Hematopoietic multipotent progenitor cell treated with erythropoietin and hydrocortisone succinate and interleukin-3 and kit ligand, for 8 days (in vitro differentiated cells): Measurements from ENCODE around the gene NUDT1.

Source experiments
- DNase-seq: peaks from one replicate; pipeline ENCODE4 v3.0.0-alpha.2; 2015

NUDT1 gene

DNA sequence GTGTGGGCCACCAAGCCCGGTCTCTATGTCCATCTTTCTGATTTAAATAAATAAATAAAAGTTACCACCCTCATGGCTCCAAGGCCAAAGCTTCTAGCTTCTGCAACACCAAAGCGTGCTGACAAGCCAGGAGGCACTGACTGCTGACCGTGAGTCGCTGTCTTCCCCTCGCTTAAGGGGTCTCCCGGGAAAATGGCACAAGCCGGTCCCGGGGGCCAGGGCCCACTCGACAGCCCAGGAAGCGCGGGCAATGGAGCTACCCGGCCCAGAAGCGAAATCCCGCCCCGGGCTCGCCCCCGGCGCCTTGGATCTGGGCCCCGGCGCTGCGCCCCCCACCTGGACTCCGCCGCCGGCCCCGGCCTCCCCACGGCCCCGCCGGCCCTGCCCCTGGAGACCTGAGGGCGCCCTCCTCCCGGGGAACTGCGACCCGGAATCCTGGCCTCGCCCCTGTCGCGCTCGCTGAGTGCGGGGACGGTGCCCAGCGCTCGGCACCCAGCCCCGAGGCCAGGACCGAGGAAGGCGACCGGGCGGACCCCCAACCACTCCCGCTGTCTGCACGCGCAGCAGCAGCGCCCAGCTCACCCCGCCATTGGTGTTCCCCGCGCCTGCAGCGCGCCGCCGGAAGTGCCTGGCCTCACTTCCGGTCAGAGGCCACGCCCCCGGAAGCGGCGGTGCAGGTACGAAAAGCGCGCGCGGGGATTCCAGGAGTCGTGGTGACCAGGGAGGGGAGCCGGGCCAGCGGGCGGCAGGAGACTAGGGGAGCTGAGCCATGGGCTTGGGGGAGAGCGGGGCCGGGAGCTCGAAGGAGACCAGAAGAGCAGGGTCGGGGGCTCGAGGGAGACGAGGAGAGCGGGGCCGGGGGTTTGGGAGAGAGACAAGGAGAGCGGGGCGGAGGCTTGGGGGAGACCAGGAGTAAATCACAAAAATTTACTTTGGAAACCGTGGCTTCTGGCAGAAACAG, at the start of gene NUDT1, which contains the start of gene MRM2:
NUDT1 (plus strand) TSS at position 647 of the 961 bp plus-strand sequence. CDS start 2,349 bp downstream, outside the sequence.
MRM2 (minus strand) TSS at position 626 of the 961 bp plus-strand sequence; CDS start at position 590, 36 bp downstream.
- peak; percentile 78 for DNase-seq

DNA sequence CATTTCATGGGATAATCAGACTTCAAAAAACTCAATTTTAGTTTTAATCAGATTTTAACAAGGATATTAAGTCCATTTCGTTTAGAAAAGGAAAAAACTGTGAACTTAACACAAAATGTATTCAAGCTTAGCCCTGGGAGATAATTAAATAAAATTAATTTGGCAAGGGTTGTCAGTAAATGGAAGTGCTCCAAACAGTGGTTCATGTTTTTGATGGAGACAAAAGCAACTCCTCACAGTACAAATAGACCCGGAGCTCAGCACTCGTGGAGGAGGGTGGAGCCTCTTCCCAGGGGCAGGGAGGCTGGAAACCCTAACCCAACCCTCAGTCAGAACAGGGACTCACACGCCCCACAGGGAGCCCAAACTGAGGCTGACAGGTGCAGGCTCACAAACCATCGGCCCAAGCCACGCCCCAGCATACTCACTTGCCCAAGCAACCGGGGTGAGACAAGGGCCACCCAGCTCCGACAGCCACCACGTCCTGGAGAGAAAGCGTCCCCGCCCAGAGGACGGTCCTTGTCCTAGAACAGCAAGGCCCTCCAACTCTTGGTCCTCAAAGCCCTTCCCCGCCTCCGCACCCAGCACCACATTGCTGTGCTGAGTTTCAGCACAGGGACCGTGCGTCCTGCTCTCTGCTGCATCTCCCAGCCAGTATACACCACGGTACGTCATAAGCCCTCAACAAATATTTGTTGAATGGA, 49.0 kb upstream of the NUDT1 start:
- DNase-seq = no peak

GRCh38 chr7:2193575-2194305, 48.3 kb upstream of the NUDT1 start:
- no peak for DNase-seq

DNA sequence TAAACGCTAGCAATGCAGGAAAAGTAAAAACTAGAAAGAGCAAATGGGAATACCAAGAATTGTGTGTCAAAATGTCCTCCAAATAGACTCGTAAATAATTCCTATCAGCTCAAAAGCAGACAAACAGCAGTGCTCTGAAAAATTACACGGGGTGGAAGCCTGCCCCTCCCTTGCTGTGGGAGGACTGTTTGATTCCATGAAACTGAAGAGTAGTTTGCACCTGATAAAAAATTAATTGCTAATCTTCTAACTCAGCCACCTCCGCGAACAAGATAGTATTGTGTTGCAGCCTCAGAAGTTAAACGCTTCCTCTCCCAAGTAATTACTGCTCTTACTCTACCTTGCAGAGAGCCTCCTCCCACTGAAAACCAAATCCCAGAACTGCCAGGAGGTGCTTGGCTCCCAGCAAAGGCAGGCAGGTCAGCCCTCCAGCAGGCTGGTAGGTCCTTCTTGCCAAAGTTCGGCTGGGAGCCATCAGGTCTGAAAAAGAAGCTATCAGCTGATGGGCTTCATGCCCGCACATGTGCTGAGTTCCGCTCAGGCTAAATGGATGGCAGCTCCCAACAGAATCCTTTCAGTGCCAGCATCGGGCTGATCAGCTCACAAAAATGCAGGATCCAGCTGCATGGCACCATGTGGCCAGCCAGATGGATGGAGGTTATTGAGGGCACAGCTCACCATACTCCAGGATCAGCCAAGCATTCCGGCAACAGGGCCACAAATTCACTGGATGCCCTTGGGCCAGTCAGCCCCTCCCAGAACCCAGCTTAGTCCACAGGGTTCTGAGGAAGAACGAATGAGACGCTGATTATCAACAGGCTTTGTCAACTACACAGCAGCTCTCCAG, 46.4 kb upstream of the NUDT1 start:
- DNase-seq = peak; percentile 89

- no peak for DNase-seq
These were observed 45.3 kb upstream of the NUDT1 start for GRCh38 chr7:2196381-2197378.

DNA sequence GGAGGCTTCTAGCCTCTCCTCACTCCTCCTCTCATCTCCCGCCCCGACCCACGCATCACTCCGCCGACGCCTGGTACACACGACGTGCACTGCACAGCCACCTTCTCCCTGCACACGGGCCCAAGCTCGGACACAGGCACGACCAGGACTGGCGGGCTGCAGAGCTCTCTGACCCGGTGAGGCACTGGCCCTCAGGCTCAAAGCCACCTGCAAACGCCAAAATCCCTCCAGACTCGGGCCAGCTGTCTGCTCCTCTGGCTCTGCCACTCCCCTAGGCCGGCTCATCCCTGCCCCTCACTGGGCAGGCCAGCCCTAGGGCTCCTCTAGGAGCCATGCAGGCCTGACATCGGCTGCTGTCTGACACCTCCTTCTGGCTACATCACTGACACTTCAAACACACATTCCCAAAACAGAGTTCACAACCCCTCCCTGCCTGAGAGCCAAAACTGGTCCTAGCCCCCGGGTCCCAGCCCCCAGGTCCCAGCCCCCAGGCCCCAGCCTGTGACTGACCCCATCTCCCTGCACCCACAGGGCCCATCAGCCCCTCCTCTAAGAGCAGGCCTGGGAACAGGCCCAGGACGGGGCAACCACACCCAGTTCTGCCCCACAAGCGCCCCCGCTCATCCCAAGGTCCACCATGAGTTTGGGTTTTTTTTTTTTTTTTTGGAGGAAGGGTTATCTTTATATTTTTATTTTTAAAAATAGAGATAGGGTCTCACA, 44.4 kb upstream of the NUDT1 start:
- no peak for DNase-seq

GRCh38 chr7:2198206-2198605, 43.8 kb upstream of the NUDT1 start:
- DNase-seq = no peak

DNA sequence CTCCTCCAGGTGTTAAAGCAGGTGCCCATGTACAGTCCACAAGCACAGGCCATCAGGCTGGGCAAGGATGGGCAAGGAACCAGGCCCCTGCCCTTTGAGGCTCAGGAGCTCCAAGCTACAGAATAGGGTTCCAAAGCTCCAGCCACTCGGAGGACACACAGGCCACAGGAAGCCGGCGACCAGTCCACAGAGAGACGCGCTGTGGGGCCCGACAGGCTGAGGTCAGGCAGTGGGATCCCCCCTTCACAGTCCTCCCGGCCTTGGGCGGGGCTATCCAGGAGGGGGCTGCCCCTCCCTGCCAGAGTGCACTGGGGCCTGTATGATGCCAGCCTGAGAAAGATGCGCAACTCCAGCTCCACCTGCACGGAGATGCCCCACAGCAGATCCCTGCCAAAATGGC, 43.3 kb upstream of the NUDT1 start:
- no peak for DNase-seq

DNA sequence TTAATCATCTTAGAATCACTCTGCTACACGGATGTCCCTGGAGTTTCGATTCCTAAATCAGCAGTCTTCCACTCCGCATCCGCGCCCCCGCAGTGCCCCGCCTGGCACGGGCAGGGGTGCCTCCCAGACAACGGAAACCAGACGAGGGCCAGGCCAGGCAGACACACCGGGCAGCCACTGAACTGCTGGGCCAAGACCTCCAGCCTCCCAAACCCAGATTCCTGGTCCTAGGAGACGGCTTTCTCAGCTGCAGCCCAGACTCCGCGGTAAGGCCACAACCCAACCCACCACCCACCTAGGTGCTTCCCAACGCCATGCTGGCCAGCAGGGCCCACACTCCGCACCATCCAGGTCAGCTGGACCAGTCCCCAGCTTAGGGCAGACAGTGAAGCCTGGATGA, 42.5 kb upstream of the NUDT1 start:
- DNase-seq = no peak

DNA sequence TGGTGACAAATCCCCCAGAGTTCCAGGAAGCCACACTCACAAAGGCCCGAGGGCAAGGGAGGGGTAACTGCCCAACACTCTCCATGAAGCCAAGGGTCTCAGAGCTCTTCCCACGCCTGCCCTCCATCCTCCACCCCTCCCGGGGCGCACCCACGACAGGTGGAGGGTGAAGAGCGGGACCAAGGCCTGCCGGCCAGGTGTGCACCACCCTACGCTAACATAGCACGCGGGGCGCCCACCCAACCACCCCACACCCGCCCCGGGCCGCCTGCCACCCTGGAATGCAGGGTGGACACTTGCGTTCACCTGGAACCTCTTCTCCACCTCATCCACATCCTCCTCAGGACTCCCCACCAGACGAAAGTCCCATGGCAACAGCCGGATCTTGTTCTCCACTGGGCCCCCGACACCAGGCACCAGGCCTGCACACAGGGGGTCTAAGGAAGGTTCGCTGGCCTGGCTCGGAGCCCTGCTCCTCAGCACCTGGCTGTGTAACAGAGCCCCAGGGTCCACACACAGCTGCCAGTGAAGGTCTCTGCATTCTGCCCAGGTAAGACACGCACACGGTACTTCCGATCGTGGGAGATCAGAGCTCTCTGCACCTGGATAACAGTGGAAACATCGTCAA, 42.0 kb upstream of the NUDT1 start:
- DNase-seq = no peak

DNA sequence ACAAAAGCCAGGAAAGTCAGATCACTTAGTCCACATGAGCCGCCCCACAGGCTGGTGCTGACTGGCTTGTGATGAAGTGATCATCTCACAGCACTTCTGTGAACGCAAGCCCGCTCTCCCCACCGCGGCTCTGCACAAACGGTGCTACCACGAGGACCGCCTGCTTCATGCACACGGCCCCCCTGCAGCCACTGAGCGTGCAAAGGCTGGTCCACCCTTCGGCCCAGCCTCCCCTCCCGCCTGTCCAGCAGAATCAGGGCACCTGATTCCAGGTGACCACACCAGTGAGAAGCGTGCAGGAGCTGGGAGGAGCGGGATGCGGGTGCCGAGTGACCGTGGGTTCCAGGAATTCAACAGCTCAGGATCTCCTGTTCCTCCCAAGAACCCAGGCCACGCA, 41.4 kb upstream of the NUDT1 start:
- no peak for DNase-seq

DNA sequence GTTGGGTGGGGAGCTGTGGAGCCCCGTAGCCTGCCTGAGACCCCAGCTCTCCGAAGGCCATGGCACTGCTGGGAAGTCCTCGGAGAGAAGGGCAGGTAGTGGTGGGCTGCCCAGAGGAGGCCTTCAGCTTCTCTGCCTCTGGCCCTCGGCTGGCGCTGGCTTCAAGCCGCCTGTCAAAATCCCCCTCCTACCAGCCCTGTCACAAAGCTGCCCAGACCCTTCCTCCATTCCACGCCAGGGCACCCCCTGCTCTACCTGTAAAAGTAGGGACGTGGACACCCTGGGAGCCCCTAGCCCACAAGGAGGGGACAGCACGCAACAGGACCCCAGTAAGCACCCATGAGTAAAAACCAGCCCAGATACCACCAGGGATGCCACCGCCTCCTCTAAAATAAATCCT, 40.9 kb upstream of the NUDT1 start:
- DNase-seq = no peak

DNA sequence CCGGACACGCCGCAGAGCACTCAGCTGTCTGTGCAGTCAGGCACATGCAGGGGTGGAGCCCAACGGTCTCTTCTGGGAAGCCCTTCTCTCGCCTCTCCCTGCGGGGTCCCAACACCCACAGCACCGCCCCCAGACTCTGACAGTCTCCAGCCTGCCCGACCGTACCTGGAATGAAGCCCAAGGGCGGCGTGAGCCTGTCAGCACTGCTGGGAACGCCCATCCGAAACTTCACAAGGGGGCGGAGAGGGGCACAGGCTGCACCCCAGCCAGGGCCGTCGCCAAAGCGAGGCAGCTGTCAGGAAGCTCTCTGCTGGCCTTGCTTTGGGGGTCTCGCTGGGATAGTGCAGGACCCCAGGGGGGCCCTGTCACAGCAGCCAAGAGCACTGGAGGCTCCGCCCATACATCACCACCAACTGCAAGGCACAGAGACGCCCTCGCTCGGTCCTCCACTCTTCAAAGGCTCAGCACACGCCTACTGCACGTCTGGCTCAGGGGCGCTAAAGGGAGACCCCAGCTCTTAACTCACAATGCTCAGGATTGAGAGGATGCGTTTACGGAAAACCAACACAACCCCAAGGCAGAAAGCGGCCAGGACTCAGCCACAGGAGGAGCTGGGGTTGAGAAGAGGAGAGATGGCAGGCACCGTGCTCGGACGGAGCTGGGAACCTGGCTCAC, 40.2 kb upstream of the NUDT1 start:
- peak; percentile 16 for DNase-seq

DNA sequence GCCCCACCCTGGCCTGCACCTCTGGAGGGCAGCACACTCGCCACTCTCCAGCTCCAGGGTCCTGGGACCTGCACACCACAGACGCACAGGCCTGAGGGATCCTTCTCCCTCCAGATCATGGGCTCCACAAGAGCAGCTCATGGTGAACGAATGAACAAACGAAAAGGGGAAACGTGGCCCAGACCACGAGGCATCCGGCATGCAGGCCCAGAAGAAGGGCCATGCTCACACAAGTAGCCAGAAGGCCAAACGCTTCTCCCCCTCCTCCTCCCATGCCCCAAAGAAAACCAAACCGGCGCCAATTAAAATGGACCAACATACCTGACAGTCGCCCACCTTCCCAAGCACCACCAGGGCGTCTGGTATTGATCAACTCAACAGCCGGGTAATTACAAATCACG, 39.7 kb upstream of the NUDT1 start:
- DNase-seq = no peak

DNA sequence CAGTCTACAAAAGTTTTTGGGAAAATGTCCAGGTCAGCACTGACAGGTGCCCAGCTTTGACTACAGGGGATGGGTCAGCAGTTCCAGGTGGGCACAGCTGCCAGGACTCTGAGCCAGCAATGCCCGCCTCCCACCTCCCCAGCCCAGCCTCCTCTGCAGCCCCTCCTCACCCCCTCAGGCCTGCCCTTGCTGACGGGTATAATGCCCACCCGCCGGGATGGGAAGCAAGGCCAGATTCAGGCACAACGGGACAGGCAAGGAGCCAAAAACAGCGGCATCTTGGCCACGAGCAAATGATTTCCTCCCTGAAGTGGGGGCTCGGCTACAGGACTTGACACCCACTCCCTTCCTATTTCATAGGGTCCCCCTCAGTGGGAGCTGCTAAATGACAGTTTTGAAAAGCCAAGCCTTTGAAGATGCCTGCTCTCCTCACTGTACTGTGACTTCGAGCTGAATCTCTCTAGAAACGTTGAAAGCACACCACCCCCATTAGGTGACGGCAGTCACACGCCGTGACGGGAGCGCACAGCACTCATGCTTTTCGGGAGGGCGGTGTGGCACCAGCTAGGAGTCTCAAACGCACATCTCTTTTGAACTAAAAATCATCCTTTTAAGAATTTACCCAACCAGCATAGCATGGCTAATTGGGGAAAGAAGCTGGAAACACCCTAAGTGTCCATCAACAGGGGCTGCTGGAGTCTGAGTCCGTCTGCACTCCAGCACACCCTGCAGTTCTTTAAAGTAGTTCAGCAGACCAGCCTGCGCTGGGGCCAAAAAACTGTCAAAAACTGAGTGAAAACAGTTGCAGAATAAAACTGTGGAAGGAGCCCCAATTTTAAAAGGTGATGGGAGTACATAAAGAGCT, 38.9 kb upstream of the NUDT1 start:
- DNase-seq = no peak

- no peak for DNase-seq
These were observed 38.2 kb upstream of the NUDT1 start for GRCh38 chr7:2203766-2204300.

- no peak for DNase-seq
These were observed 37.6 kb upstream of the NUDT1 start for GRCh38 chr7:2204446-2204845.
